BE2C (cell line): ENCODE measurements around the gene ATP6V1B1.

Experiments used
- DNase-seq: peaks from one replicate; pipeline ENCODE4 v3.0.0-alpha.2; 2020
- H3K27me3 ChIP-seq: fragments of 250-450 bp; sonication (Bioruptor Pico); 2 replicates; pipeline ENCODE4 v1.5.1; 2020; ENCODE audit warnings: mild to moderate bottlenecking
- H3K36me3 ChIP-seq: fragments of 250-450 bp; sonication (Bioruptor Pico); 2 replicates; pipeline ENCODE4 v1.5.1; 2020; ENCODE audit warnings: mild to moderate bottlenecking
- H3K4me1 ChIP-seq: fragments of 250-450 bp; sonication (Bioruptor Pico); 2 replicates; pipeline ENCODE4 v1.5.1; 2020
- H3K4me3 ChIP-seq: 2 replicates; pipeline ENCODE4 v1.5.1; 2011; ENCODE audit warnings: low read depth, low read length
- H3K9me3 ChIP-seq: fragments of 250-450 bp; sonication (Bioruptor Pico); 2 replicates; pipeline ENCODE4 v1.5.1; 2020
- TF ChIP-seq, protein P1 (sequence below): IDR thresholded peaks from 2 replicates; pipeline ENCODE4 v1.5.1; 2012; ENCODE audit warnings: mild to moderate bottlenecking, low read depth, low read length

The ATP6V1B1 gene

DNA sequence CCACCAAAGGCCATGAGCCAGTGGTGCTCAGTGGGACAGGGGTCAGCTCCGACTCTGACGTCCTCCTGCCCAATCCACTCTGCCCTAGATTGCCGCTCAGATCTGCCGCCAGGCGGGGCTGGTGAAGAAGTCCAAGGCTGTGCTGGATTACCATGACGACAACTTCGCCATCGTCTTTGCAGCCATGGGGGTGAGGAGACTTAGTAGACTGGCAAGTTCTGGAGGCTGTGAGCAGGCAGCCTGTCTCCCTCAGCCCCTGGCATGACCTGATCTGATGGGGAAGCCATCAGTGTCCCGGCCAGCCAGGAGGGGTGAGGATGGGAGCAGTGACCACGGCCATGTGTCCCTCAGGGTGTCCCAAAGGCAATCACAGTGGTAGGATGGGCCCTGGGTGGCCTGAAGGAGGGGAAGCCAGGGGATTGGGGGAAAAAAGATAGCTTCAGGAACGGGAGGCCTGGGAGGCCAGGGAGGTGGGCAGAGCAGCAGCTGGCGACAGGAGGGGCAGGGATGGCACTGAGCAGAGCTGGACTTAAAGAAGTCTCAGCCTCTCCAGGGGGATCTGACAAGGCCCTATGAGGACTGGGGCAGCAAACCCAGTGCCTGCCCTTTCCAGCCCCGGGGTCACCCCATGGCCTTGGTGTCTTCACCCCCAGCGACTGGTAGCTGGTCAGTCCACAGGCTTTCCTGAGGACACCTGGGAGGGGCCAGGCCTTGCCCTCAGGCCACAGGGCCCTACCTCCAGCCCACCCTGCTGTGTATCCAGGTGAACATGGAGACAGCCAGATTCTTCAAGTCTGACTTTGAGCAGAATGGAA, 25.3 kb downstream of the ATP6V1B1 start:
- Histone ChIP-seq H3K4me3 (no peak overlapping the region), H3K4me1 (no peaks in the 10 kb centered on the region), H3K9me3 (no peaks in the 10 kb centered on the region), H3K36me3 (no peaks in the 10 kb centered on the region), H3K27me3 (no peaks in the 10 kb centered on the region)
- TF ChIP-seq, protein P1, sequence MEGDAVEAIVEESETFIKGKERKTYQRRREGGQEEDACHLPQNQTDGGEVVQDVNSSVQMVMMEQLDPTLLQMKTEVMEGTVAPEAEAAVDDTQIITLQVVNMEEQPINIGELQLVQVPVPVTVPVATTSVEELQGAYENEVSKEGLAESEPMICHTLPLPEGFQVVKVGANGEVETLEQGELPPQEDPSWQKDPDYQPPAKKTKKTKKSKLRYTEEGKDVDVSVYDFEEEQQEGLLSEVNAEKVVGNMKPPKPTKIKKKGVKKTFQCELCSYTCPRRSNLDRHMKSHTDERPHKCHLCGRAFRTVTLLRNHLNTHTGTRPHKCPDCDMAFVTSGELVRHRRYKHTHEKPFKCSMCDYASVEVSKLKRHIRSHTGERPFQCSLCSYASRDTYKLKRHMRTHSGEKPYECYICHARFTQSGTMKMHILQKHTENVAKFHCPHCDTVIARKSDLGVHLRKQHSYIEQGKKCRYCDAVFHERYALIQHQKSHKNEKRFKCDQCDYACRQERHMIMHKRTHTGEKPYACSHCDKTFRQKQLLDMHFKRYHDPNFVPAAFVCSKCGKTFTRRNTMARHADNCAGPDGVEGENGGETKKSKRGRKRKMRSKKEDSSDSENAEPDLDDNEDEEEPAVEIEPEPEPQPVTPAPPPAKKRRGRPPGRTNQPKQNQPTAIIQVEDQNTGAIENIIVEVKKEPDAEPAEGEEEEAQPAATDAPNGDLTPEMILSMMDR: no peak
- no peak for DNase-seq

DNA sequence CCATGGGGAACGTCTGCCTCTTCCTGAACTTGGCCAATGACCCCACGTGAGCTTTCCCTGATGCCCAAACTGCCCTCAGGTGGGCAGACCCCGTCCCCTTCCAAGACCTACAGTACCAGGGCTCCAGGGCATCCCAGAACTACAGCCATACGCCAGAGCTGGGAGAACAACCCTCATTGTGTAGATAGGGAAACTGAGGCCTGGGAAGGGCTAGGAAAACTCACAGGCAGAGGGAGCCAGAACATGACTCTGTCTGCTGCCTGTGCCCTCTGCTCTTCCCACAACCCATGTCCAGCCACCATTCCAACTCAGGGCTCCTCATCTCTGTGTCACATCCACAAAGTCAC, 25.9 kb downstream of the ATP6V1B1 start:
- no peaks in the 10 kb centered on the region for H3K9me3 ChIP-seq
- no peaks in the 10 kb centered on the region for H3K27me3 ChIP-seq
- DNase-seq: no peak
- no peak overlapping the region for H3K4me3 ChIP-seq
- H3K36me3 ChIP-seq: no peaks in the 10 kb centered on the region
- H3K4me1 ChIP-seq: no peaks in the 10 kb centered on the region
- TF ChIP-seq, protein P1: no peak

DNA sequence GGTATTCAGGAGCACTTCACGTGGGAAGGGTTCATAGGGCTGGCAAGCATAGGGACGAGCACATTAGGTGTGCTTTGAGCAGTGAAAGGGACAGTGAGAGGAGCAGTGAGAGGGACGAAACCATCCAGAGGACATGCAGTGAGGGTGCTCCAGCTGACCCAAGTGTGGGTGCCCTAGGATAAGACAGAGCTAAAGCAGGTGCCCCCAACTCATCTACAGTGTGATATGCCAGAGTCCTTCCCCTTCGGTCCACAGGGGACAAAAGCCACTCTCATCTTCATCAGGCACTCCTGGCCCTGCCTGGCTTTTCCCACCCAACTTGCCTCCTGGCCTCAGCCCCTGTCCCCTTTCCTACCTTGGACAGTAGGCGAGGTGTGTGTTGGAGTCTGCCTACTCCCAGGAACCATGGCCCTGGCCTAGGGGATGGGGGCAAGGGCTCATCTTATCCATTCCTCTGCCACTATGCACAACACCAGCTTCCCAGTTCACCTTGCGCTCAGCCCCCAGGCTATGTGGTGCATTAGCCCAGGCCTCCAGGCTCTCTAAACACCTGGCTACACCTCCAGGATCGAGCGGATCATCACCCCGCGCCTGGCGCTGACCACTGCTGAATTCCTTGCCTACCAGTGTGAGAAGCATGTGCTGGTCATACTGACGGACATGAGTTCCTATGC, 26.6 kb downstream of the ATP6V1B1 start:
- Histone ChIP-seq H3K9me3 (no peaks in the 10 kb centered on the region), H3K4me1 (no peaks in the 10 kb centered on the region), H3K4me3 (no peak overlapping the region), H3K27me3 (no peaks in the 10 kb centered on the region), H3K36me3 (no peaks in the 10 kb centered on the region)
- TF ChIP-seq, protein P1: no peak
- DNase-seq: no peak

DNA sequence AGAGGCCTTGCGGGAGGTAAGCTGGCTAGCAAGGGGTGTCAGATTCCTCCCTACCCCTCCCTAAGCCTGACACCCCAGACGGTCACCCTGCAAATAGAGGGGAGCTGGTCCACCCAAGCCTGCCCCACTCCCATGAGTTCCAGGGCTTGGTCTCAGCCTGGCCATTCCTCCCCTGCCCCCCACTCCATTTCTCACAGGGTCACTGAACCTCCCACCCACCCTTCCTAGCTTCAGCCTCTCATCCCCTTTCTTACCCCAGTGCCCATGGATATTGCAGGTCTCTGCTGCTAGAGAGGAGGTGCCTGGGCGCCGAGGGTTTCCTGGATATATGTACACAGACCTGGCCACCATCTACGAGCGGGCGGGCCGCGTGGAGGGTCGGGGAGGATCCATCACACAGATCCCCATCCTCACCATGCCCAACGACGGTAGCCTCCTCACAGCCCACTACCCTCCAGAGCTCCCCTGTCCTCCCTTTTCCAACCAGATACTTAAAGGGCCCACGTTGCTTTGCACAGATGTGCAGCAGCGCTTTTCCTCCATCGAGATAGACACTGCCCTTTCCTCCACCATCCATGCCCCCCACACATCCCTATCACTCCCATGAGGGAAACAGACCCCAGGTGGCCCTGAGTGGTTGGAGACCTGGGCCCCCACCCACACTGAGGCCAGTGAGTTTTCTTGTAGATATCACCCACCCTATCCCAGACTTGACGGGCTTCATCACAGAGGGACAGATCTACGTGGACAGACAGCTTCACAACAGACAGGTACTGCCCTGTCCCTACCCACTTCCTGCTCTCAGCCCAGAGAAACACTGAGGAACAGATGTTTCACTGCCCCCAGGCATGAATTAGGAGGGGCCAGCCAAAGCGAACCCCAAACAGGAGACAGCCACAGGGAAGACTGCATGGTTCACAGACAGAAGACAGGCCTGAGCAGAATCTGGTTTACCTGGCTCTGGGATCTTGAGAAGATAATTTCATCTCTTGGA, 27.5 kb downstream of the ATP6V1B1 start:
- Histone ChIP-seq H3K4me1 (no peaks in the 10 kb centered on the region), H3K36me3 (no peaks in the 10 kb centered on the region), H3K4me3 (no peak overlapping the region), H3K9me3 (no peaks in the 10 kb centered on the region), H3K27me3 (no peaks in the 10 kb centered on the region)
- no peak for DNase-seq
- TF ChIP-seq, protein P1: no peak

DNA sequence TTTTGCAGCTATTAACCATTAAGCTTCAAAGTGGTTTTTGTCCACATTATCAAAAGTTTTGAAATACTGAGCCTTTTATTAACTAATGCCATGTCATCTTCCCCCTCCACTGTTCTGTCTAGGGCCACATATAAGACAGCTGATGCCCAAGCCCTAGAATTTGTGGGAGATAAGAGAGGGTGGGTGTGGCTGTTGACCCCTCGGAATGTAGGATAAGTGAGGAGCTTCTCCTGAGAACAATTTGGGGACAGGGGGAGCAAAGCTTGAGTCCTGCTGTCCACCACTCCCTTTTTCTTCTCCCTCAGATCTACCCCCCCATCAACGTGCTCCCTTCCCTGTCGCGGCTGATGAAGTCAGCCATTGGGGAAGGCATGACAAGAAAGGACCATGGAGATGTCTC, 28.4 kb downstream of the ATP6V1B1 start:
- H3K4me1 ChIP-seq: no peaks in the 10 kb centered on the region
- TF ChIP-seq, protein P1: no peak
- H3K36me3 ChIP-seq: no peaks in the 10 kb centered on the region
- H3K27me3 ChIP-seq: no peaks in the 10 kb centered on the region
- H3K9me3 ChIP-seq: no peaks in the 10 kb centered on the region
- H3K4me3 ChIP-seq: no peak overlapping the region
- DNase-seq: no peak
